GM18499 (cell line): ENCODE measurements around the gene MYB.
"Not testable (repeated sequence)": the region's sequence is repeated elsewhere in the genome, so short reads cannot be mapped to it uniquely, and the experiment has no call there.

Experiments used
- ATAC-seq: cut with Tn5 transposase; IDR thresholded peaks from one replicate; pipeline ENCODE4 v1.9.1; 2021; ENCODE audit warnings: moderate number of reproducible peaks; ENCODE audit not compliant: insufficient read depth, unreplicated experiment

The MYB gene

GRCh38 chr6:135180542-135181332, at the start of gene MYB:
Gene MYB (plus strand): TSS chr6:135181308. CDS start chr6:135181514, 206 bp downstream.
- no peak for ATAC-seq

GRCh38 chr6:135132776-135133175, 48.3 kb upstream of the MYB start:
- ATAC-seq: no peak

DNA sequence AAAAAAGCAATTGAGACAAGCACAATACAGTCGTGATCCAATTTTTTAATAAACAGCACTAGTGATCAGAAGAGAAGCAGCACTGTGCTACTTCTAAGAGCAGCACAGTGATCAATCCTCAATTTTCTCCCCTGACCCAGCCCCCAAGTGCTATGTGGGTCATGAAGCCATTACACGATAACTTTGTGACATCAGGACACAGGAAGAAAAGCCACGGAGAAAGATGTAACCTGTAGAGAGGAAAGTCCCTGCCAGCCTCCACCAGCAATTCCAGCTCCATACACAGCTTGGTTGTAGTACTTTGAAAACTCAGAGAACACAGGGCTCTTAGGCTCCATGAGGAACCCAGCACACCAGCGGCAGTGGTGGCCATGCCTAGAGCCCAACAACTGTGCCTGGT, 45.3 kb upstream of the MYB start:
- no peak for ATAC-seq

- no peak for ATAC-seq
Measured at GRCh38 chr6:135137826-135138225, 43.3 kb upstream of the MYB start.

DNA sequence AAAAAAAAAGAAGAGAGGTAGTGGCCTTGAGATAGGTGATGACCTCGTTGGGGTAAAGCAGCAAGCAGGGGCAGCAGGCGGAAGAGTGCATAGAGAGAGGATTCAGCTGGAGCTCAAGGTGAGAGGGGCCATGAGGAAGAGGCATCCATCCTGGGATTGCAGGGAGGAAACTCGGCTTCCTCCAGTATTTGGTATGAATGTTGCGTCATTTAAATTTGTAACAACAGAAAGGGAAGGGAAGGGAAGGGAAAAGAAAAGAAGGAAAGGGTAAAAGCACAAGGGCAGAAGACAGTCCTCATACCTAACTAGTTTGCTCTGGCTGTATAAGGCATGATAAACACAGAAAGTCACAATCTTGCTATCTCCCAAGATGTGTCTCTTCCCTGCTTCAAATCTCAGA, 39.9 kb upstream of the MYB start:
- ATAC-seq: no peak

GRCh38 chr6:135141728-135142127, 39.4 kb upstream of the MYB start:
- ATAC-seq: no peak

- ATAC-seq: not testable (repeated sequence)
Measured at GRCh38 chr6:135142232-135142631, 38.9 kb upstream of the MYB start.

DNA sequence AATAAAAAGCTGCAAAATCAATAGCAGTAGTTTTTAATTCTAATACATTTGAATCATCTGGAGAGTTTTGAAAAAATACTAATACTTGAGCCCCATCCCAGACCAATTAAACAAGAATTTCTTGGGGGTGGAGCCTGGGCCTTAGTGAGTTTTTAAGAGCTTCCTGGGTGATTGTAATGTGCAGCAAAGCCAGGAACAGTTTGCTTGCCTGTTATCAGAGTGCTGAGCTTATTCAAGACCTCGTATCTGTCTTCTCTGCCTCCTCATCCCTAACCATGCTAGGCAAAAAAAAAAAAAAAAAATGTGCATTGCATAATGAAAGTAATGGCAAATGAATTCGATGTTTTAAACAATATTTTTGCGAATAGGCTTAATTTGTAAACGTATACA, 36.4 kb upstream of the MYB start:
- no peak for ATAC-seq

DNA sequence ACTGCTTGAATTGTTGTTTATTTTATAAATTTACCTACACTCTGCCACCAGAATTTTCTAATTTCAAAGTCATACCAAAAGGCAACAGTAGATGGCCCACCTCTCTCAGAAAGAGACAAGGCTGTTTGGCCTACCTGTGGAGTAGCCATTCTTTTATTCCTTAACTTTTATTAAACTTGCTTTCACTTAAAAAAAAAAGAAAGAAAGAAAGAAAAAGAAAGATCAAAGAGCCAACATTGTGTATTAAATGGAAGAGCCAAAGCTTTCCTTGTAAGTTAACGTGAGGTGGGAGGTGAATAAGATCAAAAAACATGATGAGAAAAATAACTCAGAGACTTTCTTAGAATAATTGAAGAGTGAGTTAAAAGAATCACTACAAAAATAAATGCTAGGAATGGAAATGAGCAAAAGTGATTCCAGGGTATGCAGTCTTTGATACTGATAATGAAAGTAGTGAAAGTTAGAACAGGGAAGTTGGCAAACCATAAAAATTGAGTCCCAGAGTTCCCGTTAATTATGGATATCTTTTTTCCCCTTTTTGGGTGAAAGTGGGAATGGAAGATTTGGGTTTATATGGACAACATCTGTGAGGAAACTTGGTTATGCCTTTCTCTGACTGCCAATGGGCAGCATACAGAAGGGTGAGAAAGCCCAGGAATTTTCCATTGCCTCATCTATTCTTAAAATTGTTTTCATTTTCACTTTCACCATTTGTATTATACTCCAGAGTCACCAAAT, 35.9 kb upstream of the MYB start:
- no peak for ATAC-seq

GRCh38 chr6:135146162-135146934, 34.8 kb upstream of the MYB start:
- no peak for ATAC-seq

DNA sequence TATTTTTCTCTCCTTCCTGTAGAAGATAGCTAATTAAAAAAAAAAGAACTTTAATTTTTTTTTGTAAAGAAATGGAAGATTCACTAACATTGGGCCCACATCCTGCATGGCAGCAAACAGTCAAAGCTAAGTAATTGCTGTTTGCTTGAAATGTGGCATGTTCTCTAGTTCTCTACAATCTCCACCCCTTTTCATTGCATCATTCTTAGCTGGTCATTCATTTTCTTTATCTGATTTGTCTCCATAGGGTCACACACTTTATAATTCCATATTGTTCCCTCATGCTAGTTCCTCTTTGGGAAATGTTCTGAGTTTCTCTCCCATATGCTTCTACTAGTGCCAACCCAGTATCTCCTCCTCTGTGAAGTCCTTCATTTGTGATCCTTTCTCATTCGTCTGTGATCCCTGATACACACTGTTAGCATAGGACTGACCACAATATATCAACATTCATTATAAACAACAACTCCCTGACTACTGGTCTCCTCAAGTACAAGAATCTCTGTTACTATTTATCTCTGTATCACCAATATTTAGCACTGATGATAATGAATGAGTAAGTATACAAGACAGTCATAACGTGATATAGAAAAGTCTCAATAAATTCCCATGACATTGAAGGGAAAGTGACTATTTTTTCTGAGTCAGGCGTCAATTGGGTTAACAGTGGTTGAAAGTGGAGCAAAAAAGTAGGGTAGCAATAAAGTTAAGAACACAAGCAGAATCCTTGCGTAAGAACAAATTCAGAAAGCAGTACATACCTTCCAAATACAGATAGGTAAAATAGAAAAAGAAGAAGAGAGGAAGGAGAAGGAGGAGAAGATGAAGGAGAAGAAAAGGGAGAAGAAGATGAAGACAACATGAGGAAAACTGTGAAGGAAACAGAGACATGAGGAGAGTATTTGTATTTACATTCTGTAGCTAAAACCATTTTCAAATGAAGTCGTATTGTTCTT, 33.2 kb upstream of the MYB start:
- no peak for ATAC-seq

DNA sequence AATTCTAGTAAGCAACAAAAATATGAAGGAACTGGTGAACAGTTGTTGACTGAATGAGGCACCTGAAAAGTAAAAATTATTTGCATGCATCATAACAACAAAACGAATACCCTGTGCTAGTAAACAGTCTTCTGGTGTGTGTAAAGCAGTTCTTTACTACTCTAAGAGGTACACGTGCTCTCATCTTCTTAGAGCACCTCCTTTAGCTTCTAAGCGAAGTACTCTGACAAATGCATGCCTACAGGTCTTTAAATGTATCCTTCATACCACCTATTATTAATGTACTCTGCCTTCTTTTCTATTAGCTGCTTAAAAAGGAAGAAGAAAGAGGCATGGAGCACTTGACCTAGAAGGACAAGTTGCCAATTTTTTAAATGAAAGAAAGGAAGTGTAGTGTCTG, 32.2 kb upstream of the MYB start:
- ATAC-seq: no peak

- no peak for ATAC-seq
Measured at GRCh38 chr6:135149376-135149775, 31.7 kb upstream of the MYB start.

- not testable (repeated sequence) for ATAC-seq
Measured at GRCh38 chr6:135150481-135150880, 30.6 kb upstream of the MYB start.

DNA sequence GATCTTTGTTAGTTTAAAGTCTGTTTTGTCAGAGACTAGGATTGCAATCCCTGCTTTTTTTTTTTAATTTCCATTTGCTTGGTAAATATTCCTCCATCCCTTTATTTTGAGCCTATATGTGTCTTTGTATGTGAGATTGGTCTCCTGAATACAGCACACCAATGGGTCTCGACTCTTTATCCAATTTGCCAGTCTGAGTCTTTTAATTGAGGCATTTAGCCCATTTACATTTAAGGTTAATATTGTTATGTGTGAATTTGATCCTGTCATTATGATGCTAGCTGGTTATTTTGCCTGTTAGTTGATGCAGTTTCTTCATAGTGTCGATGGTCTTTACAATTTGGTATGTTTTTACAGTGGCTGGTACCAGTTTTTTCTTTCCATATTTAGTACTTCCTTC, 27.0 kb upstream of the MYB start:
- not testable (repeated sequence) for ATAC-seq

DNA sequence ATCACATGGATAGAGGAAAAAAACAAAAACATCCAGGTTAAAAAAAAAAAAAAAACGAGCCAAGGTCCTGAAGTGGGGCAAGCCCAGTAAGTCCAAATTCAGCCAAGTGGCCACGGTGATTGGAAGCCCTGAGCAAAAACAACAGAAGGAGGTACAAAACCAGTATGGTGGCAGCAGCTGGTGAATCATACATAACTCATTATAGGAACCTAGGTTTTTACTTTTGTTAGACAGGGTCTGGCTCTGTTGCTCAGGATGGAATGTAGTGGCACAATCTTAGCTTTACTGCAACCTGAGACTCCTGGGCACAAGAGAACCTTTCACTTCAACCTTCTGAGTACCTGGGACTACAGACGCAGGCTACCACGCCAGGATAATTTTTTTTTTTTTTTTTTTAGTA, 22.7 kb upstream of the MYB start:
- no peak for ATAC-seq

DNA sequence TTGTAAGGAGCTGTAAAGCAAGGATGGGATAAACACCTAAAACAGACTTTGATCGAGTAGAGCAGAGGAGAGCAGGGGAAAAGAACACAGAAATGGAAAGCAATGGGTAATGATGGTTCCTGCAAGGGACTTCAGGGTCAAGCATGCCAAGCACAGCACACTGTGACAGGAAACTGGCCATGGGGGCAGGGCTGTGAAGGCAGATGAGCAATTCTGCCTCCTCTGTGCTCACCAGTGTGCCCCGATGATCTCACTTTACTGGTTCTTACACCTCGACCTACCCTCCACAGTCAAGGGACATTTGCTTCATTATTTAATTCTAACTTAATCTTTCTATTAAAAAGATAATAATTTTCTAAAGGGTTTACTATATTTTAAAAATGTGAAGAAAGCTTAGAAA, 21.6 kb upstream of the MYB start:
- no peak for ATAC-seq

GRCh38 chr6:135161411-135162395, 19.4 kb upstream of the MYB start:
- no peak for ATAC-seq
